Stimulated activated CD8-positive, alpha-beta memory T cell treated with anti-CD3 and anti-CD28 coated beads, Interleukin-4, amount 100 ng/mL, for 24 hours (primary cell): Measurements from ENCODE around the gene PAX8.

ENCODE experiments used
- DNase-seq: peaks from one replicate; pipeline ENCODE4 v3.0.0-alpha.2; 2020; ENCODE audit warnings: low read depth

The PAX8 gene

GRCh38 chr2:113236367-113237159 is 42.2 kb downstream of the PAX8 start:
- DNase-seq = no peak

- DNase-seq = peak; percentile 54
Observed at GRCh38 chr2:113235347-113236226, 43.1 kb downstream of the PAX8 start.

GRCh38 chr2:113234721-113235346 is 43.9 kb downstream of the PAX8 start:
- no peak for DNase-seq

- DNase-seq = no peak
Observed at GRCh38 chr2:113233593-113234550, 44.8 kb downstream of the PAX8 start.

- no peak for DNase-seq
Observed at GRCh38 chr2:113232740-113233139, 46.0 kb downstream of the PAX8 start.

- DNase-seq = no peak
Observed at GRCh38 chr2:113232123-113232522, 46.6 kb downstream of the PAX8 start.

- DNase-seq = no peak
Observed at GRCh38 chr2:113231064-113231463, 47.7 kb downstream of the PAX8 start.

GRCh38 chr2:113230531-113230930 is 48.2 kb downstream of the PAX8 start:
- DNase-seq = no peak

- DNase-seq = no peak
Observed at GRCh38 chr2:113229795-113230194, 48.9 kb downstream of the PAX8 start.

GRCh38 chr2:113228991-113229716 is 49.6 kb downstream of the PAX8 start:
- no peak for DNase-seq

GRCh38 chr2:113228351-113228750 is 50.4 kb downstream of the PAX8 start:
- DNase-seq = no peak

GRCh38 chr2:113227698-113228097 is 51.0 kb downstream of the PAX8 start:
- DNase-seq = no peak

GRCh38 chr2:113227290-113227689 is 51.4 kb downstream of the PAX8 start:
- no peak for DNase-seq

- DNase-seq = no peak
Observed at GRCh38 chr2:113226462-113226861, 52.3 kb downstream of the PAX8 start.

- no peak for DNase-seq
Observed at GRCh38 chr2:113225263-113226259, 53.2 kb downstream of the PAX8 start.

- DNase-seq = no peak
Observed at GRCh38 chr2:113224647-113225236, 54.0 kb downstream of the PAX8 start.

GRCh38 chr2:113223813-113224212 is 54.9 kb downstream of the PAX8 start:
- no peak for DNase-seq

- DNase-seq = no peak
Observed at GRCh38 chr2:113221846-113222245, 56.9 kb downstream of the PAX8 start.
